GM12892 (cell line): ENCODE measurements around the gene MYLK.

ENCODE experiments used
- POLR2A ChIP-seq: IDR thresholded peaks from 2 replicates; pipeline ENCODE4 v1.6.1; 2011; ENCODE audit warnings: low read depth, low read length, control low read depth
- POLR2AphosphoS5 ChIP-seq: IDR thresholded peaks from 2 replicates; pipeline ENCODE4 v1.6.1; 2011; ENCODE audit warnings: low read depth, low read length, control low read depth
- TAF1 ChIP-seq: IDR thresholded peaks from 2 replicates; pipeline ENCODE4 v1.6.1; 2011; ENCODE audit warnings: low read depth, mild to moderate bottlenecking, control low read depth, low read length, borderline replicate concordance

- no peak for TF ChIP-seq POLR2A
- TF ChIP-seq POLR2AphosphoS5 = no peak
- no peak for TF ChIP-seq TAF1
These were observed 300.6 kb downstream of the MYLK start for GRCh38 chr3:123583561-123583960.
